Stimulated activated CD4-positive, alpha-beta T cell treated with anti-CD3 and anti-CD28 coated beads, Interleukin-15, amount 100 ng/mL, for 1 hour (primary cell): ENCODE data around the gene RGR.
A peak's percentile ranks its signal among the peaks of the same experiment; 100 is the strongest.
"Not testable (repeated sequence)": the region's sequence is repeated elsewhere in the genome, so short reads cannot be mapped to it uniquely, and the experiment has no call there.

Experiments
- DNase-seq, 2 donors: peaks; one replicate each; pipeline ENCODE4 v3.0.0-alpha.2; 2020; ENCODE audit warnings: low read depth in 1 of 2, low spot score in 1 of 2

RGR gene

DNA sequence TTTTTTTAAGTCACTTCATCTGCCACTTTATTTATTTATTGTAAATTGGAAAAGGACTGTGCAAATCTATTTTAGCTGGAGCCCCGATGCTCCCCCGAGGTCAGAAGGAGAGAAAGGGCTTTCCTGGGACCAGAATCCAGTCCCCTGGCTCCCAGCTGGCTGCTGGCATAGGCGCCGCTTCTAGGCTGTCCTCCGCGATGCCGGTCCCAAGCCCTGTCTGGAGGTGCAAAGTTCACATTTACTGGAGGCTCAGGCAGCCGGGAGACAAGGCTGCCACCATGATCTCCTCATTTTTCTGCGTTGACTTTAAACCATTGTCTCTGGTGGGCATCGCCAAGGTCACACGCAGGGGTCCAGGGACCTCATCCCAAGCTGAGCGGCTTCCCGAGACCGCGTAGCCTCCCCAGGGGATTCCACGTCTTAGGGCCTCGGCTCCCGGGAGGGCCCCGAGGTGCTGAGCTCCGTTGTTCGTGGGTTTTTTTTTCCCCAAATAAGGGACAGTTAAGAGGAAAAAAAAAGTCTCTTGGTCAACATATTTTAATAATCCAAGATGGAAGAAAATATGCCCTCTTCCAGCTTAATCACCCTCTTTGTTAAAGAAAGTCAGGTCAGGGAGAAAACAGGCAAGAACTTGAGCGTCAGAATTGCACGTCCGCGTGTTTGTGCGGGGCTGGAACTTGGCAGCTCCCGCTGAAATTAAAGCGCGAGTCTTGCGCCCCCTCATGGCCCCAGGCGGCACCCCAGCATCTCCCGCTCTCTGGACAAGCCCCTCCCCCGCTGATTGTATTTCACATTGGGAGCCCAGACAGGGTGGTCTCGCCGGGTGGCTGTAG, 11.9 kb downstream of the RGR start:
- DNase-seq: peak in 1 of 2 donors; percentile 34

DNA sequence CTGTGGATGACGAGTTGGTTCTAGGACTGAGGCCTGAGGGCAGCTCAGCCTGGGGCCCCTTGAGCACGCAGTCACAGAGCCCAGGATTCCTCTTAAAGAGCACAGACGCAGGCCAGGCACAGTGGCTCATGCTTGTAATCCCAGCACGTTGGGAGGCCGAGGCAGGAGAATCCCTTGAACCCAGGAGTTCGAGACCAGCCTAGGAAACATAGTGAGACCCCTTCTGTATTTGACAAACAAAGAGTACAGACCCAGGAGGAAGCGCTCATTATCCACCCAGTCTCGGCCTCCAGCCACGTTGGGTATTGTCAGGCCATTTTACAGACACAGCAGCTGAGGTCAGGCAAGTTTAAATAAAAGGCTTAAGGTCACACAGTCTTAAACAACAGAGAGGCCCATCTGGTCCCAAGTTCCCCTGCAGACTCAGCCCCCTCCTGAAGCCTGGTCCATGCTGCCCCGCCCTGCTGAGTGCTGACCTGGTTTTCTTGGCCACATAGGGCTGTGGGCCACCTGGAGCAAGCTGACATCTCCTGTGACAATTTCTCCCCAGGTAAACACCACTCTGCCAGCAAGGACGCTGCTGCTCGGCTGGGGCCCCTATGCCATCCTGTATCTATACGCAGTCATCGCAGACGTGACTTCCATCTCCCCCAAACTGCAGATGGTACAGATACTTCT, 12.6 kb downstream of the RGR start:
- no peak for DNase-seq

DNA sequence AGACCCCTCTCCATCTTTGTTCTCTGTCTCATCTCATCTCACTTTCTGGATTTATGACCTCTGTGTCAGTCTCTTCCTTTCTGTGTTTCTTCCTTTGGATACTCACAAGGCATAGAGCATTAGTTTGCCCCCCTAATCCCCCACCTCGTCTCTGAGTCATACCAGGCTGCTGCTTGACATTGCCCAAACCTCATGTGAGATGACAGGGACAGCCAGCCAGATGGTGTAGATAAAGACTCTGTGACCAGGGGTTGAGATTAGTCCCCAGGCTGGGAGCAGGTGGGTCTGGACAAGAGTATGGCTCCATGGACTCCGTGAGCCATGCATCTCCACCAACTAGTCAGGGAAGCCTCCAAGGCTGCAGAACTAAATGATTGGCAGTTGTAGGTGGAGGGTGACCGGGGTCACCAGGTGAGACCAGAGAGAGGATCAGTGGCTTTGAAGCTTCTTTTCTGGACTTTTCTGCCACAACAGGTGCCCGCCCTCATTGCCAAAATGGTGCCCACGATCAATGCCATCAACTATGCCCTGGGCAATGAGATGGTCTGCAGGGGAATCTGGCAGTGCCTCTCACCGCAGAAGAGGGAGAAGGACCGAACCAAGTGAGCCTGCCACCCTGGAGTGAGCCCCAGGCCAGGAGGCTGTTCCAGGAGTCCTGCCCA, 13.3 kb downstream of the RGR start:
- DNase-seq: no peak

- DNase-seq: no peak
Observed at GRCh38 chr10:84261236-84261915, 16.5 kb downstream of the RGR start.

- no peak for DNase-seq
Observed at GRCh38 chr10:84262190-84262956, 17.5 kb downstream of the RGR start.

- DNase-seq: no peak
Observed at GRCh38 chr10:84263716-84264115, 18.9 kb downstream of the RGR start.

GRCh38 chr10:84264611-84265141, 19.8 kb downstream of the RGR start:
- DNase-seq: peak; percentile 27 to 56

DNA sequence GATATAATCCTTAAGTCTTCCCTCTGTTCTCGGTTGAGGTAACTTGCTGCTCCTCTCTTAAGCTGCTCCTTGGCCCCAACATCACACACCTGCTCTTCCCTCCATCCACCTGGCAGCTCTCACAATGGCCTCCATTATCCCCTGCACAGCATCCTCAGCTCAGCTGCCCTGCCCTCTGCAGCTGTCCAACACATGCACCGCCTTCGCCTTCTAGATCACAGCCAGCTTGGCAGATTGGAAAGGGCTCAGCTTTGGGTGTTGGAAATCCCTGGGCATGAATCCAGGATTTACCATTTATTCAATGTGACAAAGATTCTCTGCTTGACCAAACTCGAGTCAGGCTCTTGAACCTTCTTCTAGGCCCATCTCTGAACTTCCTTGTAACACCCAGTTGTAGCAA, 20.6 kb downstream of the RGR start:
- DNase-seq: no peak

- DNase-seq: peak; percentile 25 to 57
Observed at GRCh38 chr10:84267503-84268126, 22.8 kb downstream of the RGR start.

DNA sequence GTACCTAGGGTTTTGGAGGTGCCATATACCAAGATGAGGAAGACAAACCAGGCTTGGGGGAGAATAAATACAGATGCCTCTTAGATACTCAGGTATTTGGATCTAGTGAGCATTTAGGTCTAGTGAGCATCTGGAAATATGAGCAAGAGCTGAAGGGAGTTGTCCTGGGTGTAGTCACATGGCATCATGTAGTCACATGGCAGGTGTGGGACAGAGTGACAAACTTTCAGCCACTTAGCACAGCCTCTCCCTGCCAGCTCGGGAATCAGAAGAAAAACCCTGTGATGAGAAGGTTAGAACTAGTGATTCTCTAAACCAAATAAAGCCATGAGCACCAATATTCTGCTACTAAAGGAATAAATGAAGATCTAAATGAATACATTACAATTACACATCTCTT, 24.3 kb downstream of the RGR start:
- DNase-seq: no peak

- no peak for DNase-seq
Observed at GRCh38 chr10:84269773-84270172, 24.9 kb downstream of the RGR start.

GRCh38 chr10:84270708-84271107, 25.9 kb downstream of the RGR start:
- no peak for DNase-seq

DNA sequence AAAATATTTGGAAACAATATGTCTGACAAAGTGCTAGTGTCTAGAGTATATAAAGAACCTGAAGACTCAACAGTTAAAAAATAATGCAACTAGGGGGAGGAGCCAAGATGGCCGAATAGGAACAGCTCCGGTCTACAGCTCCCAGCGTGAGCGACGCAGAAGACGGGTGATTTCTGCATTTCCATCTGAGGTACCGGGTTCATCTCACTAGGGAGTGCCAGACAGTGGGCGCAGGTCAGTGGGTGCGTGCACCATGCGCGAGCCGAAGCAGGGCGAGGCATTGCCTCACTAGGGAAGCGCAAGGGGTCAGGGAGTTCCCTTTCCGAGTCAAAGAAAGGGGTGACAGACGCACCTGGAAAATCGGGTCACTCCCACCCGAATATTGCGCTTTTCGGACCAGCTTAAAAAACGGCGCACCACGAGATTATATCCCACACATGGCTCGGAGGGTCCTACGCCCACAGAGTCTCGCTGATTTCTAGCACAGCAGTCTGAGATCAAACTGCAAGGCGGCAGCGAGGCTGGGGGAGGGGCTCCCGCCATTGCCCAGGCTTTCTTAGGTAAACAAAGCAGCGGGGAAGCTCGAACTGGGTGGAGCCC, 35.1 kb downstream of the RGR start:
- DNase-seq: not testable (repeated sequence)

DNA sequence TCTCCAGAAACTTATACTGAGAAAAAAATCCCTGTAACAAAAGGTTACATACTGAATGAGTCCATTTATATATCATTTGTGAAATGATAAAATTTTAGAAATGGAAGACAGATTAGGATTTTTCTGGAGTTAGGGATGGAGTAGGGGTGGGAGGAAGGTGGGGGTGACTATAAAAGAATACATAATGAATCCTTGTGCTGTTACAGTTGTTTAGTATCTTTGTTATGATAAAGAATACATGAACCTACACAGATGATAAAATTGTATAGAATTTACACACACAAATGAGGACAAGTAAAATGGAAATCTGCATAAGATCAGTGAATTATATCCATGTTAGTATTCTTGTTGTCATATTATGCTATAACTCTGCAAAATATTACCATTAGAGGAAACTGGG, 41.8 kb downstream of the RGR start:
- no peak for DNase-seq

- no peak for DNase-seq
Observed at GRCh38 chr10:84288151-84288550, 43.3 kb downstream of the RGR start.

- DNase-seq: no peak
Observed at GRCh38 chr10:84289521-84290200, 44.8 kb downstream of the RGR start.

DNA sequence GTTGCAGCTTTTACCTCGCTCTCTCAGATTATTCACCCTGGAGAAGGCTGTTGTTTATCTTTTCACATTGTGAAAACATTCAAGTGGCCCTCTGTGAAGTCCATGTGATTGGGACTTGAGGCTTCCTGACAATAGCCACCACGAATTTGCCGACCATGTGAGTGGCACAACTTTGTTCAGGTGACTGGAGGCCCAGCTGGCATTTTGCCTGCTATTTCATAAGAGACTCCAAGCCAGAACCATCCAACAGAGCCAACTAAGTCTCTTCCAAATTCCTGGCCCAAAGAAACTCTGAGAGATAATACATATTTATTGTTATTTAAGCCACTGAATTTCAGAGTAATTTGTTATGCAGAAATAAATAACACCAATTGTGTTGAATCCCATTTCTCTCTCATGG, 45.4 kb downstream of the RGR start:
- DNase-seq: no peak

- no peak for DNase-seq
Observed at GRCh38 chr10:84291384-84291783, 46.5 kb downstream of the RGR start.

DNA sequence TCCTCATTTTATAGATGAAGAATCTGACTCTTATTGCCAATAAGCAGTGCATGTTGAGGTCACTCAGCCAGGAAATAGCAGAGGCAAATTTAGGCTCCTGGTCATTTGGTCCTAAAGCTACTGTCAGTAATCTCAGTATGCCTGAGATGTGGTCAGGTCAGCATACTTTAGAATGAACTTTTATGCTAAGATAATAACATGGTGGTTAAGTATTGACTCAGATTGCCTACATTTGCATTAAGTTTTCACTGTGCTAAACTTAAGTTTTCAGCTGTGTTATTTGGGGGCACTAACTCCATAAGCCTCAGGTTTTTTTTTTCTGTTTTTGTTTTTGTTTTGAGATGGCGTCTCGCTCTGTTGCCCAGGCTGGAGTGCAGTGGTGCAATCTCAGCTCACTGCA, 47.6 kb downstream of the RGR start:
- no peak for DNase-seq
